ENCODE results near the gene TENT4B.

The TENT4B gene

DNA sequence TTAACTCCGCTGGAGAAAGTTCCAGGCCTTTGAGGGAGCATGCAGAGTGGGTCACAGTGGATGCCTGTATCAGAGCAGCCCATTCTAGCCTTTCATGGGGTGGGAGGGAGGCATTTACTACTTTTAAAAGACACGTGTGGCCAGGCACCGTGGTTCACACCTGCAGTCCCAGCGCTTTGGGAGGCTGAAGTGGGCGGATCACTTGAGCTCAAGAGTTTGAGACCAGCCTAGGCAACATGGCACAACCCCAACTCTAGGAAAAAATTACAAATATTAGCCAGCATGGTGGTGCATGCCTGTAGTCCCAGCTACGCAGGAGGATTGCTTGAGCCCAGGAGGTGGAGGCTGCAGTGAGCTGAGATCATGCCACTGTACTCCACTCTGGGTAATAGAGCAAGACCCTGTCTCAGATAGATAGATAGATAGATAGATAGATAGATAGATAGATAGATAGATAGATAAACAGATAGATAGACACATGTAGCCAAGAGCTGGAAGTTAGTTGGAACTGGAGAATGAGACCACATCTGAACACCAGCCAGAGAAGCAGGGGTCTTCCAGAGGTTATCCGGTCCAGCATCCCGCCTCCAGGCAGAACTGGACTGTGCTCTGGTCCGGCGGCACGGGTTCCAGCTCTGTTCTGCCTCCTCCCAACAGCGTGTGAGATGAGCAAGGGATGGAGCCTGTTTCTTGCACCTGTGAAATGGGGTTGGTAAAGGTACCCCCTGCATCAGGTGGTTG, 116.8 kb downstream of the TENT4B start:
- H3K27ac ChIP-seq = no peak overlapping the region
- TF ChIP-seq ZFX (IDR thresholded peaks at IDR 0.05; ENCODE audit: borderline replicate concordance) = no peak

DNA sequence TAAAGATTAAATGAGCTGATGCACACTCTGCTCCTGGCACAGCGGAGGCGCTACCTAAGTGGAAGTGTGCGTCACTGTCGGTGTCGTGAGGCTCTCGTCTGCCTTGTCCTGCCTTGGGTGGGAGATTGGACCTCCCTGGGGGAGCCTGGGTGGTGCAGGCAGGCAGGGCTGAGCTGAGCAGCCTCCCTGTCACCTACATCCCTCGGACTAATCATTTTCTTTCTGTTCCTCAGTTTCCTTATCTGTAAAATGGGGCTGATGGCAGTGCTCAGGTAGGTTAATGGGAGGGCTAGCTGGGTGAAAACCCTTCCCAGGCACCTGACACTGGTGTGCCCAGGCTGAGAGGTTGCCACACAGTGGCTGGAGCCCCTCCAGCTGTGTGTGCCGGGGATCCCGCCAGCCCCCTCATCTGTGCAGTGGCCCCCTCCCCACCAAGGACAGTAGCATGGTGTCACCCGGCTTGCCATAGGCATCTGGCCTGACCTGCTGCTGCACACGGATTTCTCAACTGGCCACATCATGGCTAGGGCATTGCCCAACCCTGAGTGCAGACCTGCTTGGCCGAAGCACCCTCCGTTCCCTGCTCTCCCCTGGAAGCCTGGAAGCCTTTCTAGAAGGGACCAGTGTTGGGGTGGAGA, 117.5 kb downstream of the TENT4B start:
- no peak for TF ChIP-seq ZFX (IDR thresholded peaks at IDR 0.05; ENCODE audit: borderline replicate concordance)
- TF ChIP-seq, protein P1, sequence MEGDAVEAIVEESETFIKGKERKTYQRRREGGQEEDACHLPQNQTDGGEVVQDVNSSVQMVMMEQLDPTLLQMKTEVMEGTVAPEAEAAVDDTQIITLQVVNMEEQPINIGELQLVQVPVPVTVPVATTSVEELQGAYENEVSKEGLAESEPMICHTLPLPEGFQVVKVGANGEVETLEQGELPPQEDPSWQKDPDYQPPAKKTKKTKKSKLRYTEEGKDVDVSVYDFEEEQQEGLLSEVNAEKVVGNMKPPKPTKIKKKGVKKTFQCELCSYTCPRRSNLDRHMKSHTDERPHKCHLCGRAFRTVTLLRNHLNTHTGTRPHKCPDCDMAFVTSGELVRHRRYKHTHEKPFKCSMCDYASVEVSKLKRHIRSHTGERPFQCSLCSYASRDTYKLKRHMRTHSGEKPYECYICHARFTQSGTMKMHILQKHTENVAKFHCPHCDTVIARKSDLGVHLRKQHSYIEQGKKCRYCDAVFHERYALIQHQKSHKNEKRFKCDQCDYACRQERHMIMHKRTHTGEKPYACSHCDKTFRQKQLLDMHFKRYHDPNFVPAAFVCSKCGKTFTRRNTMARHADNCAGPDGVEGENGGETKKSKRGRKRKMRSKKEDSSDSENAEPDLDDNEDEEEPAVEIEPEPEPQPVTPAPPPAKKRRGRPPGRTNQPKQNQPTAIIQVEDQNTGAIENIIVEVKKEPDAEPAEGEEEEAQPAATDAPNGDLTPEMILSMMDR (IDR thresholded peaks at IDR 0.05) = no peak
- H3K27ac ChIP-seq = no peak overlapping the region

DNA sequence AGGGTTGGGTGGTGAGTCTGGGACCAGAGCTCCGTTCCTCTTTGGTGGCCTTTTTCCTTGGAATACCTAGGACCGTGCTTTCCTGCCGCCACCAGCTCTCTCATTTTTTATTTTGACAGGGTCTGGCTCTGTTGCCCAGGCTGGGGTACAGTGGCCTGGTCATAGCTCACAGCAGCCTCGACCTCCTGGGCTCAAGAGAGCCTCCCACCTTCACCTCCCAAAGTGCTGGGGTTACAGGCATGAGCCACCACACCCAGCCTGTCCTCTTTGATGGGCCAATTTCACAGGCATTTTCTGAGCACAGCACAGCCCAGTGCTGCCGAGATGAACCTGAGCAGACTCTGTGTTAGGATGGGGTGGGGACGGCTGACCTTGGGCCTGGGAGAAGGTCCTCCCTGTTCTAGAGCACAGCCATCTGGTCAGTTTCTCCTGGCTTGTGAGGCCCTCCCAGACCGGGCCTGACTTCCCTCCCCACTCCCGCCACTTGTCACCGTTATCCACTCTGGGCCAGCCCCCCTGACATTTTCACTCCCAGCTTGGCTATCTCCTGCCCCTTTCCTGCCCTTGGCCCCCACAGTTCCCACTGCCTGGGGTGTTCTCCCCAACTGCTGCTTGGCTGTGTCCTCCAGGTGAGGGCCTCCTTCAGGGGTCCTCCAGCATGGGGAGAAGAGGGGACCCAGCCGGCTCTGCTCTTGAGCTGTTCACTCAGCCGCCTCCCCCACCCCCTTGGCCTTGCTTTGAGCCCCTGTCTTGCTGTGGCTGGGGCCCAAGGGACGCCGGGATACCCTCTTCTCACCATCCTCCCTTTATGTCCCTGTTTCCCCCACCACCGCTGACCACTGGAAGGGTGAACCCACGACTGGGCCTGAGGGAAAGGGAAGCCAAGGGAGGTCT, 118.3 kb downstream of the TENT4B start:
- H3K27ac ChIP-seq = no peak overlapping the region
- TF ChIP-seq, protein P1 (IDR thresholded peaks at IDR 0.05) = no peak
- no peak for TF ChIP-seq ZFX (IDR thresholded peaks at IDR 0.05; ENCODE audit: borderline replicate concordance)

GRCh38 chr16:50272111-50272571, 119.0 kb downstream of the TENT4B start:
- TF ChIP-seq, protein P1 (IDR thresholded peaks at IDR 0.05) = no peak
- no peak for TF ChIP-seq ZFX (IDR thresholded peaks at IDR 0.05; ENCODE audit: borderline replicate concordance)
- H3K27ac ChIP-seq = no peak overlapping the region

- no peak overlapping the region for H3K27ac ChIP-seq
- no peak for TF ChIP-seq ZFX (IDR thresholded peaks at IDR 0.05; ENCODE audit: borderline replicate concordance)
- TF ChIP-seq, protein P1 (IDR thresholded peaks at IDR 0.05) = no peak
Observed at GRCh38 chr16:50272687-50273381, 119.7 kb downstream of the TENT4B start.

DNA sequence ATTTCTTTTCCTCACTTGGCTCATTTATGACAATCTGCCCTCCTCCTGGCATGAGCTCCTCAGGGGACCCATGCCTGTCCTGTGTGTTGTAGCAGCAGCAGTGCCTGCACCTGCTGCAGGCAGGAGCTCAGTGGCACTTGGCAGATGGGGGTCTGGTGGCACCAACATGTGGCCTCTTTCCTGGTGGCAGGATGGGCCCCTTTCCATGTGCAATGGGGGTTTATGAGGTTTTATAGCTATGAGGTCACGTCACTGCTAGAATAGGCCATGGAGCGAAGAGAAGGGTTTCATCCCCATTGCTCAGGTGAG, 120.2 kb downstream of the TENT4B start:
- no peak for TF ChIP-seq ZFX (IDR thresholded peaks at IDR 0.05; ENCODE audit: borderline replicate concordance)
- TF ChIP-seq, protein P1 (IDR thresholded peaks at IDR 0.05) = no peak

DNA sequence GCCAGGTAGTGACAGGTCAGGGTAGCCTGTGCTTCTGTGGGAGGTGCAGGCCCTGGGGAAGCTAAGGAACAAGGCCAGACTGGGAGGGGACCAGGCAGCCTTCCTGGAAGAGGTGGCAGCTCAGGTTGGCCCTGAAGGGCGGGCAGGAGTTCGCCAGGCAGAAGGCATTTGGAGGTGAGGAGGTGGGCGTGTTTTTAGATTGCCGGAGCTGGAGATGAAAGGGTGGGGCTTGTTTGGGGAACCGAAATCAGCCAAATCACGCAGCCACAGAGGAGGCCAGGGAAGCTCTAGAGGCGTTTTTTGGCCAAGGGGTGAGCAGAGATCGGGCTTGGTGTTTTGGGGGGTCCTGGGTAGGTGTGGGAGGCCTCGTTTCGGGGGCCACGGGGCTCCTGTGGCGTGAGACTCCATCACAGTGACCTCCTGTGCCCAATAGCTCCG, 120.8 kb downstream of the TENT4B start:
- no peak overlapping the region for H3K27ac ChIP-seq
- no peak for TF ChIP-seq ZFX (IDR thresholded peaks at IDR 0.05; ENCODE audit: borderline replicate concordance)
- TF ChIP-seq, protein P1 (IDR thresholded peaks at IDR 0.05) = no peak

More for the DNA sequence above, 120.2 kb downstream of the TENT4B start:
- H3K27ac ChIP-seq = no peak overlapping the region
